ENCODE results near the gene DGKD. TPM values are rescaled to one million over a fixed set of nuclear protein-coding genes. Genes with fewer than 3 reads are reported as not detected.

Gene DGKD
- polyA plus RNA-seq, 4 donors, result 22.8 to 27.3 (median 23.9) TPM

GRCh38 chr2:233470839-233471238 lies 116.5 kb downstream of the DGKD start:
- DNase-seq (ENCODE audit: low read depth in 4 of 4, low spot score in 3 of 4), result no peak

- DNase-seq (ENCODE audit: low read depth in 4 of 4, low spot score in 3 of 4), result no peak
Observed at GRCh38 chr2:233471291-233472035, 117.2 kb downstream of the DGKD start.

- no peak for DNase-seq (ENCODE audit: low read depth in 4 of 4, low spot score in 3 of 4)
Observed at GRCh38 chr2:233473386-233473791, 119.1 kb downstream of the DGKD start.

GRCh38 chr2:233473878-233474277 lies 119.6 kb downstream of the DGKD start:
- no peak for DNase-seq (ENCODE audit: low read depth in 4 of 4, low spot score in 3 of 4)

- peak in 1 of 4 donors; percentile 12 for DNase-seq (ENCODE audit: low read depth in 4 of 4, low spot score in 3 of 4)
Observed at GRCh38 chr2:233474308-233475160, 120.2 kb downstream of the DGKD start.

- DNase-seq (ENCODE audit: low read depth in 4 of 4, low spot score in 3 of 4), result no peak
Observed at GRCh38 chr2:233476063-233476410, 121.7 kb downstream of the DGKD start.

- DNase-seq (ENCODE audit: low read depth in 4 of 4, low spot score in 3 of 4), result no peak
Observed at GRCh38 chr2:233476651-233477547, 122.6 kb downstream of the DGKD start.

GRCh38 chr2:233477548-233478433 lies 123.5 kb downstream of the DGKD start:
- no peak for DNase-seq (ENCODE audit: low read depth in 4 of 4, low spot score in 3 of 4)

- no peak for DNase-seq (ENCODE audit: low read depth in 4 of 4, low spot score in 3 of 4)
Observed at GRCh38 chr2:233479616-233480489, 125.6 kb downstream of the DGKD start.

GRCh38 chr2:233480490-233481202 lies 126.4 kb downstream of the DGKD start:
- no peak for DNase-seq (ENCODE audit: low read depth in 4 of 4, low spot score in 3 of 4)

- no peak for DNase-seq (ENCODE audit: low read depth in 4 of 4, low spot score in 3 of 4)
Observed at GRCh38 chr2:233481368-233482142, 127.3 kb downstream of the DGKD start.

- no peak for DNase-seq (ENCODE audit: low read depth in 4 of 4, low spot score in 3 of 4)
Observed at GRCh38 chr2:233482616-233483015, 128.3 kb downstream of the DGKD start.

GRCh38 chr2:233485726-233486125 lies 131.4 kb downstream of the DGKD start:
- DNase-seq (ENCODE audit: low read depth in 4 of 4, low spot score in 3 of 4), result no peak

GRCh38 chr2:233486357-233486756 lies 132.1 kb downstream of the DGKD start:
- DNase-seq (ENCODE audit: low read depth in 4 of 4, low spot score in 3 of 4), result no peak

- no peak for DNase-seq (ENCODE audit: low read depth in 4 of 4, low spot score in 3 of 4)
Observed at GRCh38 chr2:233486778-233487552, 132.7 kb downstream of the DGKD start.

- no peak for DNase-seq (ENCODE audit: low read depth in 4 of 4, low spot score in 3 of 4)
Observed at GRCh38 chr2:233487748-233488345, 133.6 kb downstream of the DGKD start.

All from right renal pelvis (tissue), 4 donors.